ENCODE data around the gene DDO. TPM values are rescaled to one million over a fixed set of nuclear protein-coding genes. Genes with fewer than 3 reads are reported as not detected.

Gene DDO
- total RNA-seq, 1 donor from 2014 or later, result not detected

GRCh38 chr6:110401585-110402176 is 13.7 kb downstream of the DDO start:
- Mint-ChIP-seq H3K36me3 (ENCODE audit: low read depth, unreplicated experiment) (no peaks in the 10 kb centered on the region), H3K4me3 (ENCODE audit: unreplicated experiment) (no peak overlapping the region), H3K27me3 (ENCODE audit: unreplicated experiment) (peaks cover 2% of the 10 kb centered on the region), H3K27ac (ENCODE audit: unreplicated experiment) (no peak overlapping the region), H3K4me1 (ENCODE audit: unreplicated experiment) (peaks cover 2% of the 10 kb centered on the region), H3K9me3 (ENCODE audit: unreplicated experiment) (no peaks in the 10 kb centered on the region)
- no peak for TF ChIP-seq CTCF (IDR thresholded peaks at IDR 0.05; ENCODE audit: unreplicated experiment)
- no peak for DNase-seq (ENCODE audit: low spot score)

GRCh38 chr6:110400208-110400607 is 15.2 kb downstream of the DDO start:
- no peak for DNase-seq (ENCODE audit: low spot score)
- Mint-ChIP-seq H3K9me3 (ENCODE audit: unreplicated experiment) (no peaks in the 10 kb centered on the region), H3K4me1 (ENCODE audit: unreplicated experiment) (peaks cover 2% of the 10 kb centered on the region), H3K27me3 (ENCODE audit: unreplicated experiment) (peaks cover 2% of the 10 kb centered on the region), H3K4me3 (ENCODE audit: unreplicated experiment) (no peak overlapping the region), H3K36me3 (ENCODE audit: low read depth, unreplicated experiment) (no peaks in the 10 kb centered on the region), H3K27ac (ENCODE audit: unreplicated experiment) (no peak overlapping the region)
- no peak for TF ChIP-seq CTCF (IDR thresholded peaks at IDR 0.05; ENCODE audit: unreplicated experiment)

GRCh38 chr6:110399219-110400071 is 15.9 kb downstream of the DDO start:
- Mint-ChIP-seq H3K27ac (ENCODE audit: unreplicated experiment) (no peak overlapping the region), H3K9me3 (ENCODE audit: unreplicated experiment) (no peaks in the 10 kb centered on the region), H3K4me3 (ENCODE audit: unreplicated experiment) (no peak overlapping the region), H3K27me3 (ENCODE audit: unreplicated experiment) (peaks cover 2% of the 10 kb centered on the region), H3K36me3 (ENCODE audit: low read depth, unreplicated experiment) (no peaks in the 10 kb centered on the region), H3K4me1 (ENCODE audit: unreplicated experiment) (peaks cover 2% of the 10 kb centered on the region)
- DNase-seq (ENCODE audit: low spot score), result no peak
- TF ChIP-seq CTCF (IDR thresholded peaks at IDR 0.05; ENCODE audit: unreplicated experiment), result no peak

GRCh38 chr6:110398778-110399177 is 16.6 kb downstream of the DDO start:
- TF ChIP-seq CTCF (IDR thresholded peaks at IDR 0.05; ENCODE audit: unreplicated experiment), result no peak
- no peak overlapping the region for H3K27ac Mint-ChIP-seq (ENCODE audit: unreplicated experiment)
- DNase-seq (ENCODE audit: low spot score), result no peak
- no peak overlapping the region for H3K4me3 Mint-ChIP-seq (ENCODE audit: unreplicated experiment)
- H3K9me3 Mint-ChIP-seq (ENCODE audit: unreplicated experiment), result no peaks in the 10 kb centered on the region
- H3K27me3 Mint-ChIP-seq (ENCODE audit: unreplicated experiment), result peaks cover 2% of the 10 kb centered on the region
- no peaks in the 10 kb centered on the region for H3K36me3 Mint-ChIP-seq (ENCODE audit: low read depth, unreplicated experiment)
- peaks cover 2% of the 10 kb centered on the region for H3K4me1 Mint-ChIP-seq (ENCODE audit: unreplicated experiment)

- peaks cover 8% of the 10 kb centered on the region for H3K4me1 Mint-ChIP-seq (ENCODE audit: unreplicated experiment)
- DNase-seq (ENCODE audit: low spot score), result no peak
- H3K27ac Mint-ChIP-seq (ENCODE audit: unreplicated experiment), result no peak overlapping the region
- no peak for TF ChIP-seq CTCF (IDR thresholded peaks at IDR 0.05; ENCODE audit: unreplicated experiment)
- no peaks in the 10 kb centered on the region for H3K9me3 Mint-ChIP-seq (ENCODE audit: unreplicated experiment)
- H3K4me3 Mint-ChIP-seq (ENCODE audit: unreplicated experiment), result no peak overlapping the region
- H3K27me3 Mint-ChIP-seq (ENCODE audit: unreplicated experiment), result no peaks in the 10 kb centered on the region
- H3K36me3 Mint-ChIP-seq (ENCODE audit: low read depth, unreplicated experiment), result no peaks in the 10 kb centered on the region
Observed at GRCh38 chr6:110395221-110395620, 20.2 kb downstream of the DDO start.
